Loucy (cell line): ENCODE results near the gene ATXN2.

Experiments
- CTCF ChIP-seq: fragments of 200-600 bp; sonication (generic); conservative IDR thresholded peaks from 2 replicates; pipeline ENCODE4 v1.5.1; 2014; ENCODE audit warnings: mild to moderate bottlenecking, antibody characterized with exemption, low read length
- EZH2phosphoT487 ChIP-seq: fragments of 200-600 bp; IDR thresholded peaks from 2 replicates; pipeline ENCODE4 v1.6.1; 2018; ENCODE audit warnings: antibody characterized with exemption, mild to moderate bottlenecking, moderate library complexity, borderline replicate concordance

- TF ChIP-seq CTCF (no peak), EZH2phosphoT487 (no peak)
Observed at GRCh38 chr12:111437816-111438454, 161.2 kb downstream of the ATXN2 start.
